ENCODE measurements around the gene IFT20.

The IFT20 gene

GRCh38 chr17:28331891-28332420 lies 3.3 kb downstream of the IFT20 start:
- H3K9me3 ChIP-seq (ENCODE audit: control insufficient read depth, low read length), result no peaks in the 10 kb centered on the region
- H3K4me3 ChIP-seq (ENCODE audit: low read length), result no peak overlapping the region
- H3K4me1 ChIP-seq (ENCODE audit: control insufficient read depth, insufficient read depth, low read length), result peaks cover 23% of the 10 kb centered on the region
- H3K27me3 ChIP-seq (replicated peaks; ENCODE audit: control insufficient read depth, insufficient read depth, low read length), result no peaks in the 10 kb centered on the region
- DNase-seq (ENCODE audit: low read depth), result no peak
- no peak overlapping the region for H3K9ac ChIP-seq (ENCODE audit: low read length)
- peaks cover 46% of the 10 kb centered on the region for H3K36me3 ChIP-seq (ENCODE audit: control insufficient read depth, insufficient read depth, low read length, severe bottlenecking)

- Histone ChIP-seq H3K4me1 (ENCODE audit: control insufficient read depth, insufficient read depth, low read length) (peaks cover 14% of the 10 kb centered on the region), H3K9me3 (ENCODE audit: control insufficient read depth, low read length) (no peaks in the 10 kb centered on the region), H3K9ac (ENCODE audit: low read length) (no peak overlapping the region), H3K27me3 (replicated peaks; ENCODE audit: control insufficient read depth, insufficient read depth, low read length) (no peaks in the 10 kb centered on the region), H3K36me3 (ENCODE audit: control insufficient read depth, insufficient read depth, low read length, severe bottlenecking) (peaks cover 54% of the 10 kb centered on the region), H3K4me3 (ENCODE audit: low read length) (no peak overlapping the region)
- no peak for DNase-seq (ENCODE audit: low read depth)
Measured at GRCh38 chr17:28330671-28331070, 4.6 kb downstream of the IFT20 start.

GRCh38 chr17:28328325-28328724 lies 6.9 kb downstream of the IFT20 start:
- no peaks in the 10 kb centered on the region for H3K9me3 ChIP-seq (ENCODE audit: control insufficient read depth, low read length)
- H3K4me1 ChIP-seq (ENCODE audit: control insufficient read depth, insufficient read depth, low read length), result no peaks in the 10 kb centered on the region
- H3K27me3 ChIP-seq (replicated peaks; ENCODE audit: control insufficient read depth, insufficient read depth, low read length), result no peaks in the 10 kb centered on the region
- H3K36me3 ChIP-seq (ENCODE audit: control insufficient read depth, insufficient read depth, low read length, severe bottlenecking), result peaks cover 54% of the 10 kb centered on the region
- H3K4me3 ChIP-seq (ENCODE audit: low read length), result no peak overlapping the region
- peak overlapping the region; percentile 7 for H3K9ac ChIP-seq (ENCODE audit: low read length)
- no peak for DNase-seq (ENCODE audit: low read depth)

DNA sequence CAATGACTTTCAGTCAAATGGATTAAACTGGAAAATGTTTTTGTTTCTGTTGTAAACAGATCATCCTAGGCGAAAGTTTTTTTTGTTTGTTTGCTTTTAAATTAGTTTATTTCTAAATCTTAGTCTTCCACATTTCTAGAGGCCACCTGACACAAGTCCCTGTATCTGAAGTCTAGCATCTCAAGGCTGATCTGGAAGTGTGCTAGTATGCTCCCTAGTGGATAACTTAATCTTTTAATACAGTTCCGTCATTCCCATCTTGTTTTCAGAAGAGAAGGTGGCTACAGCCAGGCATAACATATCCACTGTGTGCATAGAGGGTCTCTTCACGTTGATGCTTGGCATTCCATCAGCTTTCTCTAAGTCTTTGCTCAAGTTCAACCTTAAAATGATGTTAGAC lies 7.6 kb downstream of the IFT20 start:
- no peak overlapping the region for H3K4me3 ChIP-seq (ENCODE audit: low read length)
- no peaks in the 10 kb centered on the region for H3K9me3 ChIP-seq (ENCODE audit: control insufficient read depth, low read length)

GRCh38 chr17:28327031-28327607 lies 8.2 kb downstream of the IFT20 start:
- Histone ChIP-seq H3K27me3 (replicated peaks; ENCODE audit: control insufficient read depth, insufficient read depth, low read length) (no peaks in the 10 kb centered on the region), H3K4me3 (ENCODE audit: low read length) (no peak overlapping the region), H3K9me3 (ENCODE audit: control insufficient read depth, low read length) (no peaks in the 10 kb centered on the region), H3K9ac (ENCODE audit: low read length) (no peak overlapping the region), H3K4me1 (ENCODE audit: control insufficient read depth, insufficient read depth, low read length) (no peaks in the 10 kb centered on the region), H3K36me3 (ENCODE audit: control insufficient read depth, insufficient read depth, low read length, severe bottlenecking) (peaks cover 51% of the 10 kb centered on the region)
- DNase-seq (ENCODE audit: low read depth), result no peak

More for the DNA sequence above, 7.6 kb downstream of the IFT20 start:
- Histone ChIP-seq H3K27me3 (replicated peaks; ENCODE audit: control insufficient read depth, insufficient read depth, low read length) (no peaks in the 10 kb centered on the region), H3K9ac (ENCODE audit: low read length) (no peak overlapping the region), H3K4me1 (ENCODE audit: control insufficient read depth, insufficient read depth, low read length) (no peaks in the 10 kb centered on the region), H3K36me3 (ENCODE audit: control insufficient read depth, insufficient read depth, low read length, severe bottlenecking) (peaks cover 54% of the 10 kb centered on the region)
- no peak for DNase-seq (ENCODE audit: low read depth)

DNA sequence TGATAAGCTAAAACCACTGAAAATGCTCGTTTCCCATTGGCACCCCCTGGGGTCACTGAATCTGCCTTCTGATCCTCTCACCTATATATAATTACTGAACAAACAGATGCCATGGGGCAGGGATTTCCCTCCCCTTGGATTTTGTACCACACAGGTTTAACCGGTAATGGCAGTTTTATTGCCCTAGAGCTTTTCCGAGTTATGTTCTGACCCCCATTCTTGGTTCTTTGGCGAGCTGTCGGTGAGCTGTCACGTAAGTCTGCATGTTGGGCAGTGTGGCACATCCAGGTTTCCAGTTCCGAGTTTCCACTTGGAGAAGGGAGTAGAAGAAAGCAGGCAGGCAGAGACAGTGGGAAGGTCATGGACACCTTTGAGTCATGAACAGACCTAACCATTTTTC lies 9.2 kb downstream of the IFT20 start:
- Histone ChIP-seq H3K36me3 (ENCODE audit: control insufficient read depth, insufficient read depth, low read length, severe bottlenecking) (peaks cover 41% of the 10 kb centered on the region), H3K4me1 (ENCODE audit: control insufficient read depth, insufficient read depth, low read length) (no peaks in the 10 kb centered on the region), H3K4me3 (ENCODE audit: low read length) (no peak overlapping the region), H3K9me3 (ENCODE audit: control insufficient read depth, low read length) (no peaks in the 10 kb centered on the region), H3K27me3 (replicated peaks; ENCODE audit: control insufficient read depth, insufficient read depth, low read length) (no peaks in the 10 kb centered on the region), H3K9ac (ENCODE audit: low read length) (no peak overlapping the region)
- DNase-seq (ENCODE audit: low read depth), result no peak

GRCh38 chr17:28325211-28325610 lies 10.1 kb downstream of the IFT20 start:
- no peak overlapping the region for H3K4me3 ChIP-seq (ENCODE audit: low read length)
- DNase-seq (ENCODE audit: low read depth), result no peak
- H3K27me3 ChIP-seq (replicated peaks; ENCODE audit: control insufficient read depth, insufficient read depth, low read length), result no peaks in the 10 kb centered on the region
- no peaks in the 10 kb centered on the region for H3K9me3 ChIP-seq (ENCODE audit: control insufficient read depth, low read length)
- peaks cover 34% of the 10 kb centered on the region for H3K36me3 ChIP-seq (ENCODE audit: control insufficient read depth, insufficient read depth, low read length, severe bottlenecking)
- H3K4me1 ChIP-seq (ENCODE audit: control insufficient read depth, insufficient read depth, low read length), result peaks cover 2% of the 10 kb centered on the region
- no peak overlapping the region for H3K9ac ChIP-seq (ENCODE audit: low read length)

GRCh38 chr17:28324781-28325180 lies 10.5 kb downstream of the IFT20 start:
- no peak for DNase-seq (ENCODE audit: low read depth)
- Histone ChIP-seq H3K4me3 (ENCODE audit: low read length) (no peak overlapping the region), H3K27me3 (replicated peaks; ENCODE audit: control insufficient read depth, insufficient read depth, low read length) (no peaks in the 10 kb centered on the region), H3K9me3 (ENCODE audit: control insufficient read depth, low read length) (no peaks in the 10 kb centered on the region), H3K9ac (ENCODE audit: low read length) (no peak overlapping the region), H3K36me3 (ENCODE audit: control insufficient read depth, insufficient read depth, low read length, severe bottlenecking) (peaks cover 34% of the 10 kb centered on the region), H3K4me1 (ENCODE audit: control insufficient read depth, insufficient read depth, low read length) (peaks cover 6% of the 10 kb centered on the region)

DNA sequence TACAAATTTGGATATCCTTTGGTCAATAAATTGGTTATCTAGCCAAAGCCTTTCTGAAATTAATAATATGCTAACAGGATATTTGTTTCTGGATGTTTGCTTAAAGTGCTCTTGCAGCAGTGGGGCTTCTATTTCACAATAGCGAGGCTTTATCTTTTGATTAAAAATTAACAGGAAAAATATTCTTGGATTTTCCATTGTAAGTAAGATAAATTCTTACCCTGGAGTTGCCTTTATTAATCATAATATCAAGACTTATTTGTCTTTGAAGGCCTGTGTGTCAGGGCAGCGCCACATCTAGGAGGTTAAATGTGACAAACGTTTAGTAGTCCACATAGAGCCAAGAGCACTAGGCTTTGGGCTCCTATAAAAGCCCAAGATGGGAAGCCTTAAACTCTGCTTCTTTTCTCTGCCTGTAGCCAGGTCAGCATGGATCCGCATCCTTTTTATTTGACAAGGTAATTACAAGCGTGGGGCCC lies 11.0 kb downstream of the IFT20 start:
- Histone ChIP-seq H3K9ac (ENCODE audit: low read length) (no peak overlapping the region), H3K27me3 (replicated peaks; ENCODE audit: control insufficient read depth, insufficient read depth, low read length) (no peaks in the 10 kb centered on the region), H3K4me3 (ENCODE audit: low read length) (no peak overlapping the region), H3K36me3 (ENCODE audit: control insufficient read depth, insufficient read depth, low read length, severe bottlenecking) (peaks cover 31% of the 10 kb centered on the region), H3K9me3 (ENCODE audit: control insufficient read depth, low read length) (no peaks in the 10 kb centered on the region), H3K4me1 (ENCODE audit: control insufficient read depth, insufficient read depth, low read length) (peaks cover 11% of the 10 kb centered on the region)
- no peak for DNase-seq (ENCODE audit: low read depth)

GRCh38 chr17:28320215-28321061 lies 14.8 kb downstream of the IFT20 start:
- peaks cover 20% of the 10 kb centered on the region for H3K4me1 ChIP-seq (ENCODE audit: control insufficient read depth, insufficient read depth, low read length)
- no peaks in the 10 kb centered on the region for H3K36me3 ChIP-seq (ENCODE audit: control insufficient read depth, insufficient read depth, low read length, severe bottlenecking)
- H3K4me3 ChIP-seq (ENCODE audit: low read length), result peak overlapping the region; percentile 91
- H3K27me3 ChIP-seq (replicated peaks; ENCODE audit: control insufficient read depth, insufficient read depth, low read length), result no peaks in the 10 kb centered on the region
- DNase-seq (ENCODE audit: low read depth), result no peak
- peak overlapping the region; percentile 83 for H3K9ac ChIP-seq (ENCODE audit: low read length)
- H3K9me3 ChIP-seq (ENCODE audit: control insufficient read depth, low read length), result no peaks in the 10 kb centered on the region

DNA sequence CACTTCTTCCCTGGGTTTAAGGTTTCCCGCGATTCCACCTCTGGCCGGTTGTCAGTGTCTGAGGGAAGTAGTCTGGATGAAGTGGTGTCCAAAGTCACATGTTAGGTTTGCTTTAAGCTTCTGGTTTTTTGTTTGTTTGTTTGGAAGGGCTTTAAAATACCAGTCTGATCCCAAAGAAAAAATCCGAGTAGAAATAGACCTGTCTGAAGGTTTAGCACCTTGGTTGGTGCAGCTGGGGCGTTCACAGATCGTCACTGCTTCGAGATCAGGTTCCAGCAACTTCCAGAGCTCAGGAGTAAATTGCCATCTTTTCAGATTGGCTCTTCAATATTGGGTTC lies 15.7 kb downstream of the IFT20 start:
- no peaks in the 10 kb centered on the region for H3K9me3 ChIP-seq (ENCODE audit: control insufficient read depth, low read length)
- no peak for DNase-seq (ENCODE audit: low read depth)
- peak overlapping the region; percentile 83 for H3K9ac ChIP-seq (ENCODE audit: low read length)
- no peaks in the 10 kb centered on the region for H3K36me3 ChIP-seq (ENCODE audit: control insufficient read depth, insufficient read depth, low read length, severe bottlenecking)
- peak overlapping the region; percentile 91 for H3K4me3 ChIP-seq (ENCODE audit: low read length)
- H3K27me3 ChIP-seq (replicated peaks; ENCODE audit: control insufficient read depth, insufficient read depth, low read length), result no peaks in the 10 kb centered on the region
- H3K4me1 ChIP-seq (ENCODE audit: control insufficient read depth, insufficient read depth, low read length), result peaks cover 20% of the 10 kb centered on the region
